C4-2B (cell line): Measurements from ENCODE around the gene HNF4A.

Source experiments
- CTCF ChIP-seq: fragments of 450-650 bp; conservative IDR thresholded peaks from 2 replicates; pipeline ENCODE4 v1.5.1; 2017; ENCODE audit warnings: mild to moderate bottlenecking
- ZFX ChIP-seq: fragments of 450-650 bp; IDR thresholded peaks from 2 replicates; pipeline ENCODE4 v1.6.1; 2017

- peak; percentile 92 for TF ChIP-seq CTCF
- no peak for TF ChIP-seq ZFX
Measured at GRCh38 chr20:44388466-44389023, 33.0 kb downstream of the HNF4A start.
